Stimulated activated CD8-positive, alpha-beta memory T cell treated with anti-CD3 and anti-CD28 coated beads, Interleukin-12 subunit alpha, Interleukin-12 subunit beta, amount 100 ng/mL, for 4 hours (primary cell): ENCODE results near the gene PCSK1.
"Not testable (repeated sequence)": the region's sequence is repeated elsewhere in the genome, so short reads cannot be mapped to it uniquely, and the experiment has no call there.

Experiments
- DNase-seq: peaks from one replicate; pipeline ENCODE4 v3.0.0-alpha.2; 2020; ENCODE audit warnings: low read depth

Gene PCSK1

DNA sequence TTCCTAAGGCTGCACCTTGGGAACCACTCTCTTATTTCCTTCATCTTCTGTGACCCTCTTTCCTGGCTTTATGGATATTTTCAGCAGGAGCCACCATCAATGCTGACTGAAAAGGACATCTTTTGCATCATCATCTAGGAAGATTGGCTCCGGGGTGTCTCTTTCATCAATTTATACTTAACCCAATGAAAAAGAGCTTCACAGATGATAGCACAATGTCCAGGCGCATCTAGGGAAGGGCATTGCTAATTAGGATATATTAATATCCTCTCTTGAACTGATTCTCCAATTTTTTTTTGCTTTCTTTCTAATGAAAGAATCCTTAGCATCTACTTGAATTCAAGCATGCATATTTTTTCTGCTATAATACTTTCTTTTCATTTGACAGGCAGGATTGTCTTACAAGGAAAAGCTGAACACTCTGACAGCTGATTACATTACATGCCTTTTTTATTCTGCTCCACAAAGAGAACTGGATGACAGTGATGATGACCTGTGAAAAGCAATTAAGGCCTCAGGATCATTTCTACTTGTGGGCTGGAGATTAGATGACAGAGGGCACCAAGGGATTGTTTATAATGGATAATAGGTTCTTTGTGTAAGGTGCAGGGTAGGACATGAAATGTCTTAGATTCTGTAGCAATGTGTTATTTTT is 60.2 kb downstream of the PCSK1 start:
- no peak for DNase-seq

DNA sequence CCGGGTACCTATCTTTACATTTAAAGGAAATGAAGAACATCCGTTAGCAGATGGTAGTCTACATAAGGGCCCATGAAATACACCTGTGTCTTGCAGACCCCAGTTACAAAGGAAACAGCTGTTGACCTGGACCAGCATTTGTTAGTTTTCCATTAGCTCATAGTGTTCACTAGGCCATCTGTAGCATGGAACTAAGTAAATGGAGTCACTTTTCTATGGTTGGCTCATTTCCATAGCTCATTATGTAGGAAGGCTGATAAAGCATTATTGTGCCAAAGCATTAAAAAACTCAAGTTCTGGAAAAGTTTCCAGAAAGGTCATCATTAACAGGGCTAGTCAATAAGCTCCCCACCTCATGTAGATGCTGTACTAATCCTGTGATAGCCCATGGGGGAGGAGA is 62.1 kb downstream of the PCSK1 start:
- no peak for DNase-seq

DNA sequence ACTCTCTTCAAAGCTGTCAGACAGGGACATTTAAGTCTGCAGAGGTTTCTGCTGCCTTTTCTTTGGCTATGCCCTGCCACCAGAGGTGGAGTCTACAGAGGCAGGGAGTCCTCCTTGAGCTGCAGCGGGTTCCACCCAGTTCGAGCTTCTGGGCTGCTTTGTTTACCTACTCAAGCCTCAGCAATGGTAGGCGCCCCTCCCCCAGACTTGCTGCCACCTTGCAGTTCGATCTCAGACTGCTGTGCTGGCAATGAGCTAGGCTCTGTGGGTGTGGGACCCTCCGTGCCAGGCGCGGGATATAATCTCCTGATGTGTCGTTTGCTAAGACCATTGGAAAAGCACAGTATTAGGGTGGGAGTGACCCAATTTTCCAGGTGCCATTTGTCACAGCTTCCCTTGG is 65.7 kb downstream of the PCSK1 start:
- DNase-seq = not testable (repeated sequence)

DNA sequence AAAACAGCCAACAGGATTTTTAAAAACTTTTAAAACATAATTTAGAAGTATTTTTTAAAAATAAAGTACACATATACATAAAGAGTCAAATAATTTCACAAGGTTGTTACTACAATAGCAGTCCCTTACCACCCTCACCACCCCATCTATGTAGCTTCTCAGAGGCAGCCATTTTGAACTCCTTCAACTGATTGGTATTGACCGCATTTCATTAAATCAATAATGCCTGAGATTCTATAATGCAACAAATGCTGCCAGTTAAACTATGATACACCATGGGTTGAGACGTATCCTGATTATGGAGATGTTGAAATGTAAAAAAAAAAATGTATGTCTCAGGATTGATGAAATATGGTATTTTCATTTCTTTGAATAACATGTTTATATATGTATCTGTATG is 78.8 kb downstream of the PCSK1 start:
- no peak for DNase-seq

DNA sequence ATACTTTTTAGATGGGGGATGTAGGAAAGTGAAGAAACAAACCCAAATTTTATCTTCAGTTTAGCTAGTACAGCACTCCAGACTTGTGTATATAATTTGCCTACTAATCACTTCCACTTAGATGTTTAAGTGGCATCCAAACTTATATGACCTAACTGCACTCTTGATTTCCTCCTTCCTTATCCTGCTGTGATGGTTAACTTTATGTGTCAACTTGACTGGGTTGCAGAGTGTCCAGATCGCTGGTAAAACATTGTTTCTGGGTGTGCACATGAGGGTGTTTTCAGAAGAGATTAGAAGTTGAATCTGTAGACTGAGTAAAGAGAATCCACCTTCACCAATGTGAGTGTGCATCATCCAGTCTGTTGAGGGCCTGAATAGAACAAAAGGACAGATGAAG is 79.8 kb downstream of the PCSK1 start:
- DNase-seq = no peak

DNA sequence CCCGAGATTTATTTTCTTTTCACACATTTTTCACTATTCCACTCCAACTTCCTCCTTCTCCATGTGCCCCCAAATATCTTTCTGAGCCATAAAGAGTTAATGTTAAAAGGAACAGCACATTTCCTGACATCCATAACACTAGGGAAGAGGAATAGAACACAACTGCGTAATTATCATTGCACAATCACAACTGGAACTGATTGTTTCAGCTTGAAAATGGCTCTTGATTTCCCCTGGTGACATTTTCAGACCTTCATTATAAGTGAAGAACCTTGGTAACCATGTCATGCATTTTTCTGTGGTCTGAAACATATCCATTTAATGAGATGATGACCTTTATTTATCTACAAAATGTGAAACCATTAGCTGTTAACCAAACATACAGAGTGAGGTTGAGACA is 82.4 kb downstream of the PCSK1 start:
- no peak for DNase-seq

DNA sequence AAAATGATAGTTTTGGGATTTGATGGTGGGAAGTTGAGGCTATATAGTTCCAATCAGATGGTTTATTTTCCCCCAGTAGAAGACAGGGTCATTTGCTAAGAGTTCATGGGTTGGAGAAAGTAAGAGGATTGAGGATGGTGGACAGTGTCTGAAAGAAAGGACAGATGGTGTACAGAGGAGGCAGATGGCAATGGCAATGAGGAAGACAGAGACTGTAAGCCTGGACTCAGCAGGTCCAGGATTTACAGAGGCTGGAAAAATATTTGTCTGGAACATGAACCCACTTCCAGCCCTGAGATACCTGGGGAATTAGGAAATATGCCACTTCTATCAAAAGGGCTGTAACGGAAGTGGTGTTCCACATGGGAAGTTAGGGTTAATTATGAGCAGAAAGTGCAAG is 84.5 kb downstream of the PCSK1 start:
- DNase-seq = no peak

DNA sequence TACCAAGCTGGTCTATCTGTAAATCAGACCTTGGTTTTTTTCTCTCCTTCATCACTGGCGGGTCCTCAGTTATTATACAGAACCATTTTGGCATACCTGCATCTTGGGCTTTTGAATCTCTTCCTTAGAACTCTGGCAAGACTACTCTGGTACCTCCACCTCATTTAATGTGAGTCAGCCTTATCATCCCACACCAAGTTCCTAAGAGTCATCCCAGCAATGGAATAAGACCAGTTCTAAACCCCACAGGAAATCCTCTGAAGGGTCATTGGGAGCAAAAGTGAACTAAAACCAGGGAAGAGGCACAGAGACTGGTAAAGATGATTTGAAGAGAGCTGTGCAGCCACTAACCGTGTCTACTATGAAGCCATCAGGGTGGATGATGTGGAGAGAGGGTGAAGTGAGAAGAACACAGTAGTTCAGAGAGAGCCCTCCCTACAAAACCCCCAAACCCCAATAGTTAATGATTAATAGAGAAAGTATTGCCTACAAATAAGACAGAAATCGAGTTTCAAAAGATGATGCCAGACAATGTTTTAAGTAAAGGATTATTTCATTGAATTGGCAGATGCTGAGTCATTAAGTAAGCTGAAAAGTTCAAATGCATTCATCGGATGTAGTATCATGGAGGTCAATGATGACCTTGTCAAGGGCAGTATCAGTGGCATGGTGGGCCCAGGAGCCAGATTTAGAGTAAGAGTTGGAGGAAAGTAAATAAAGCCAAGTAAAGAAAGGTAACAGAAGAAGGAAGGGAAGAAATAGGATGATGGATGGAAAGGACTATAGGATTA is 85.4 kb downstream of the PCSK1 start:
- DNase-seq = no peak

DNA sequence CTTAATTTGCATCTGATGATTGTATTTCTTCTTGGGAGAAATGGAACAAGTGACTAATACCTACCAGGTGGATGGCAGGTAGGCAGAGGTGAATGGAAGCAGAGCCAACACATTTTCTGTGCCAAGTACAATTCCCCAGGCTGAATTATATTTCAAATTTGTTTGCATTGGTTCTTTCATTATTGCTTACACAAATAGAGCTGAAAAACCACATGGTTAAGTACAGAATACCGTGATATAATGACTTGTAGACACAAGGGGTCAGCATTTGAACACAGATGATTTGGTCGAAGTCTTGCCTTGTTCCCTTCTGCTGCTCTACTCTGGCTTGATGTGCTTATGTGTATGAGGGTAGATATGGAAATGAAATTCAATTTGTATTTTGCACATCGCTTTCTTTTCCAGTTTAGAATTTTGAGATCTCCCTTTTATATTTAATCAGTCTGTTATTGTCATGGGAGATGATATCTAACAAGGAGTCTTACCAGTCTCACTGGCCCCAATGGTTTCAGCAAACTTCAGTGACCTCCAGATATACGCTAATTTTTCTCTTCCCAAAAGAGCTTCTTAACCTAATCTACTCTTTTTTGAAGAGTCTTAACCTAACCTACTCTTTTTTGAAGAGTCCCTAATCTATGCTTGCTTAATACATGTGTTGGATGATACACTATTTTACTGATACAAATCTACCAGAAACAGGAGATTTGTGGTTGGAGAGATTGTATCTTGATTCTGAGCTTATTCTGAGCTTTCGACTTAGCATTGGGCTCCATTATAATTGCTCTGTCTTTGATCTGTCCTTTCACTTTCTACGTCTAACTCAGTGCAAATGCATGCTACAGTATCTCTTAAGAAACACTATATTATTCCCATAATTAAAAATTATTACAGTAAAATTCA is 88.1 kb downstream of the PCSK1 start:
- no peak for DNase-seq

DNA sequence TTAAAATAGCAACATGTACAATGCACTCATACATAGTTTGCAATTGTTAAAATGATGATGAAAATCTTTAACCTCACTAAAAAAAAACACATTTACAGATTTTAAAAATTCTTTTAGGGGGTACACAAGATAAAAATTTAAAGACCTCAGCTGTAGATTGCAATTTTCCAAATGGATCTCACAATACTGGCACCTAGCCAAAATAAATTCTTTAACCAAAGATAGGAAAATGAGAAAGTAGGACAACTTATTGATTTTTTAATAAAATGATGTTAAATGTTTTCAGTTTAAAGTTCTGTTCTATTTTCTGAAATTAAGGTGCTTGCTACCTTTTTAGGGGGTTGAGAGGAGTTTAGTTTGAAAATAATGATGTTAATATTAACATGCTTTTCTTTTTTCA is 90.0 kb downstream of the PCSK1 start:
- no peak for DNase-seq

DNA sequence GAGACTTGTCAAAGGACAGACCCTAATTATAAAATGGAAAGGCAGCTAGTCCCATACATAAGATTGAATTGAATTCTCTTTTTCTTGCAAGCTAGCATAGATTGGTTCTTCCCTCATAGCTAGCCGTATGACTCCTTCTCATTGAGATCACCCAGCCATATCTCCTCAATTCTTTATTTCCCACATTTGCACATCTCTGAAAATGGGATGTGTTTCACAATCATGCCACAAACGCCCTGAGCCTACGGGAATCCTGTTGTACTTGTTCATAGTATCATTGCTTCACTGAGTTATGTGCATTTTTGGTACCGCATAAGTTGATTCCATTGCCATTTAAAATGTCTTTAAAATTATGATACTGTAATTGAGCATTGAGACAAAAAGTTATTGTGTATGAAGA is 90.5 kb downstream of the PCSK1 start:
- DNase-seq = no peak
